HEK293 (cell line): Measurements from ENCODE around the gene ERP44.

Source experiments
- CTCF ChIA-PET: fragments of 350-600 bp; formaldehyde crosslinking; extraction: SDS; loops from one replicate; lab custom pipeline; 2021; ENCODE audit warnings: antibody characterized with exemption; lab: Yijun Ruan, JAX
- POLR2A ChIA-PET: fragments of 300-600 bp; formaldehyde crosslinking; extraction: SDS; loops from one replicate; lab custom pipeline; 2020; ENCODE audit warnings: antibody characterized with exemption, inconsistent platforms; lab: Yijun Ruan, JAX
- H3K27ac ChIP-seq: fragments of 200-500 bp; sonication (Bioruptor generic); 2 replicates; pipeline ENCODE4 v1.5.1; 2014; ENCODE audit warnings: low read depth, low read length, control low read depth, inconsistent platforms; ENCODE audit errors: extremely low read depth
- H3K36me3 ChIP-seq, 2 experiments: fragments of 200-500 bp in 1 of 2; sonication (Bioruptor generic) in 1 of 2; 1 replicate in 1 of 2; 2 replicates in 1 of 2; pipeline ENCODE4 v1.5.1; 2014 to 2017; ENCODE audit warnings: inconsistent platforms in 2 of 2, low read length in 2 of 2; ENCODE audit not compliant: control insufficient read depth in 2 of 2, insufficient read depth in 1 of 2
- H3K4me1 ChIP-seq: fragments of 200-500 bp; sonication (Bioruptor generic); 2 replicates; pipeline ENCODE4 v1.5.1; 2014; ENCODE audit warnings: mild to moderate bottlenecking, low read length, inconsistent platforms; ENCODE audit not compliant: control insufficient read depth, insufficient read depth
- H3K4me3 ChIP-seq: 2 replicates; pipeline ENCODE4 v1.5.1; 2011; ENCODE audit warnings: low read depth, mild to moderate bottlenecking, control low read depth, low read length, moderate library complexity
- H3K9me3 ChIP-seq: fragments of 200-500 bp; sonication (Bioruptor generic); 2 replicates; pipeline ENCODE4 v1.5.1; 2014; ENCODE audit warnings: low read depth, low read length, inconsistent platforms; ENCODE audit not compliant: control insufficient read depth, insufficient read depth
- GLIS2 ChIP-seq: fragments of 450-650 bp; formaldehyde crosslinking; IDR thresholded peaks from 2 replicates; pipeline ENCODE4 v1.5.1; 2016; ENCODE audit warnings: missing biosample characterization, missing genetic modification characterization
- ZBTB48 ChIP-seq: fragments of 450-650 bp; formaldehyde crosslinking; IDR thresholded peaks from 2 replicates; pipeline ENCODE4 v1.5.1; 2016; ENCODE audit warnings: missing biosample characterization, missing genetic modification characterization
- ZBTB6 ChIP-seq: fragments of 450-650 bp; formaldehyde crosslinking; IDR thresholded peaks from 2 replicates; pipeline ENCODE4 v1.5.1; 2017; ENCODE audit warnings: missing biosample characterization, missing genetic modification characterization
- ZNF138 ChIP-seq: fragments of 450-650 bp; formaldehyde crosslinking; IDR thresholded peaks from 2 replicates; pipeline ENCODE4 v1.5.1; 2016; ENCODE audit warnings: missing biosample characterization, missing genetic modification characterization, borderline replicate concordance
- ZNF24 ChIP-seq: fragments of 450-650 bp; formaldehyde crosslinking; IDR thresholded peaks from 2 replicates; pipeline ENCODE4 v1.5.1; 2016; ENCODE audit warnings: missing biosample characterization, missing genetic modification characterization
- ZNF280C ChIP-seq: fragments of 450-650 bp; formaldehyde crosslinking; IDR thresholded peaks from 2 replicates; pipeline ENCODE4 v1.5.1; 2016; ENCODE audit warnings: missing biosample characterization, missing genetic modification characterization
- ZNF341 ChIP-seq: fragments of 450-650 bp; formaldehyde crosslinking; IDR thresholded peaks from 2 replicates; pipeline ENCODE4; 2016; ENCODE audit warnings: low read depth, missing biosample characterization, missing genetic modification characterization
- ZNF513 ChIP-seq: fragments of 450-650 bp; IDR thresholded peaks from 2 replicates; pipeline ENCODE4 v1.5.1; 2018; ENCODE audit warnings: missing biosample characterization, missing genetic modification characterization
- ZNF518A ChIP-seq: fragments of 450-650 bp; formaldehyde crosslinking; conservative IDR thresholded peaks from 2 replicates; pipeline ENCODE4 v1.5.1; 2016; ENCODE audit warnings: low read depth, missing biosample characterization, missing genetic modification characterization
- ZNF549 ChIP-seq: fragments of 450-650 bp; IDR thresholded peaks from 2 replicates; pipeline ENCODE4 v1.5.1; 2018; ENCODE audit warnings: missing biosample characterization, missing genetic modification characterization, mild to moderate bottlenecking, inconsistent platforms, moderate library complexity
- ZNF629 ChIP-seq: fragments of 450-650 bp; formaldehyde crosslinking; IDR thresholded peaks from 2 replicates; pipeline ENCODE4 v1.5.1; 2017; ENCODE audit warnings: missing biosample characterization, missing genetic modification characterization
- ZNF670 ChIP-seq: fragments of 450-650 bp; formaldehyde crosslinking; IDR thresholded peaks from 2 replicates; pipeline ENCODE4 v1.5.1; 2016; ENCODE audit warnings: missing biosample characterization, missing genetic modification characterization, low read depth
- ZNF791 ChIP-seq: fragments of 450-650 bp; formaldehyde crosslinking; IDR thresholded peaks from 2 replicates; pipeline ENCODE4 v1.5.1; 2016; ENCODE audit warnings: missing biosample characterization, missing genetic modification characterization
- ZNF792 ChIP-seq: fragments of 450-650 bp; formaldehyde crosslinking; IDR thresholded peaks from 2 replicates; pipeline ENCODE4 v1.5.1; 2016; ENCODE audit warnings: missing biosample characterization, missing genetic modification characterization
- ZSCAN18 ChIP-seq: fragments of 450-650 bp; formaldehyde crosslinking; IDR thresholded peaks from 2 replicates; pipeline ENCODE4 v1.5.1; 2016; ENCODE audit warnings: missing biosample characterization, missing genetic modification characterization

Gene ERP44

DNA sequence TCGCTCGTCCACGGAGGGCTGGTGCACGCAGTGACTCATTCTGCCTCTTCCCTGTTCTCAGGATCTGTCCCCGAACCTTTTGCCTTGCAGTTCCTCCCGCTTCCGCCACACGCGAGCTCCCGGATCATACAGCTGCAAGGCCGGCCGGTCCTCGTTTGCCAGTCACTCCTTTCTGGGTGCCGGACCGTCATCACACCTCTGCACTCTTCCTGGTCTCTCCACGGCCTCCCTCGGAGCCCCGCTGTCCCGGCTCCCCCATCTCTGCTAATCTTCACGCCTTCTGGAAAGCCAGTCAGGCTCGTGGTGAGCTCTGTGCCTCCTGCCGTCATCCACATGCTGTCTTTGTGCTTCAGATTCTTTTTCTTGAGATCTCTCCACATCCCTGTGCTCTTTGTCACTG lies 100.5 kb downstream of the ERP44 start:
- no peak for TF ChIP-seq ZNF138
- no peak for TF ChIP-seq ZNF24 (tag by site-specific recombination)
- TF ChIP-seq ZNF670 (tag by site-specific recombination): no peak
- no peak for TF ChIP-seq ZNF280C (tag by site-specific recombination)
- no peak for TF ChIP-seq GLIS2 (tag by site-specific recombination)
- TF ChIP-seq ZNF341 (tag by site-specific recombination): no peak
- TF ChIP-seq ZBTB48 (tag by site-specific recombination): no peak
- TF ChIP-seq ZNF518A (tag by site-specific recombination): no peak
- no peak for TF ChIP-seq ZSCAN18 (tag by site-specific recombination)
- TF ChIP-seq ZNF549 (tag by site-specific recombination): no peak
- no peak for TF ChIP-seq ZNF629 (tag by site-specific recombination)
- no peak for TF ChIP-seq ZNF791 (tag by site-specific recombination)
- no peak for TF ChIP-seq ZNF513 (tag by site-specific recombination)
- TF ChIP-seq ZBTB6 (tag by site-specific recombination): no peak
- TF ChIP-seq ZNF792 (tag by site-specific recombination): no peak
- H3K36me3 ChIP-seq: peaks cover 0 to 2% of the 10 kb centered on the region in 2 experiments; a peak in 1 of 3 replicates

More for the DNA sequence above, 100.5 kb downstream of the ERP44 start:
- no peaks in the 10 kb centered on the region for H3K9me3 ChIP-seq
- H3K4me1 ChIP-seq: no peaks in the 10 kb centered on the region
- POLR2A ChIA-PET: no interaction called here
- no peak overlapping the region for H3K4me3 ChIP-seq
- CTCF ChIA-PET: interaction anchor here (1.2 kb wide), 1 partner anchor 20 kb away, joined by 3 read pairs; no protein-coding TSS in a partner anchor
- no peak overlapping the region for H3K27ac ChIP-seq
